HCT116 (cell line): ENCODE data around the gene SAMMSON.

Source experiments
- EZH2 ChIP-seq: fragments of 200-600 bp; sonication (generic); IDR thresholded peaks from 2 replicates; pipeline ENCODE4 v1.6.1; 2017; ENCODE audit warnings: antibody characterized with exemption, mixed run types
- EZH2phosphoT487 ChIP-seq: fragments of 200-600 bp; IDR thresholded peaks from 2 replicates; pipeline ENCODE4 v1.6.1; 2018; ENCODE audit warnings: antibody characterized with exemption, borderline replicate concordance
- JUND ChIP-seq: IDR thresholded peaks from 2 replicates; pipeline ENCODE4 v1.6.1; 2012
- MAX ChIP-seq: IDR thresholded peaks from 2 replicates; pipeline ENCODE4 v1.6.1; 2012
- POLR2A ChIP-seq: IDR thresholded peaks from 2 replicates; pipeline ENCODE4 v1.7.0; 2011; ENCODE audit warnings: borderline replicate concordance; ENCODE audit not compliant: insufficient read depth, insufficient read length; ENCODE audit errors: extremely low read depth
- POLR2AphosphoS5 ChIP-seq: IDR thresholded peaks from 2 replicates; pipeline ENCODE4 v1.6.1; 2011; ENCODE audit warnings: mild to moderate bottlenecking, low read depth, low read length, moderate library complexity
- SP1 ChIP-seq: IDR thresholded peaks from 2 replicates; pipeline ENCODE4 v1.6.1; 2012; ENCODE audit warnings: low read depth
- YY1 ChIP-seq: IDR thresholded peaks from 2 replicates; pipeline ENCODE4 v1.6.1; 2011; ENCODE audit warnings: low read length, low read depth, moderate library complexity, mild to moderate bottlenecking; ENCODE audit not compliant: insufficient replicate concordance; ENCODE audit errors: extremely low read depth
- TF ChIP-seq, protein P1 (sequence below), 3 experiments: fragments of 200-600 bp in 1 of 3; sonication (generic) in 1 of 3; IDR thresholded peaks in 2 of 3; conservative IDR thresholded peaks in 1 of 3; 2 replicates each; pipeline ENCODE4 v1.5.1; 2012 to 2017; ENCODE audit warnings: low read depth in 2 of 3, low read length in 2 of 3, antibody characterized with exemption in 1 of 3, borderline replicate concordance in 1 of 3, control low read depth in 1 of 3, mild to moderate bottlenecking in 1 of 3, mixed read lengths in 1 of 3, mixed run types in 1 of 3, moderate library complexity in 1 of 3; ENCODE audit not compliant: insufficient read depth in 1 of 3
- TF ChIP-seq, protein P2 (sequence below): IDR thresholded peaks from 2 replicates; pipeline ENCODE4 v1.6.1; 2012

GRCh38 chr3:69999140-70000027, at the start of gene SAMMSON:
- TF ChIP-seq EZH2 (no peak), YY1 (no peak), POLR2AphosphoS5 (no peak), SP1 (no peak), JUND (no peak), POLR2A (no peak), EZH2phosphoT487 (no peak), MAX (no peak)
- TF ChIP-seq, protein P1, sequence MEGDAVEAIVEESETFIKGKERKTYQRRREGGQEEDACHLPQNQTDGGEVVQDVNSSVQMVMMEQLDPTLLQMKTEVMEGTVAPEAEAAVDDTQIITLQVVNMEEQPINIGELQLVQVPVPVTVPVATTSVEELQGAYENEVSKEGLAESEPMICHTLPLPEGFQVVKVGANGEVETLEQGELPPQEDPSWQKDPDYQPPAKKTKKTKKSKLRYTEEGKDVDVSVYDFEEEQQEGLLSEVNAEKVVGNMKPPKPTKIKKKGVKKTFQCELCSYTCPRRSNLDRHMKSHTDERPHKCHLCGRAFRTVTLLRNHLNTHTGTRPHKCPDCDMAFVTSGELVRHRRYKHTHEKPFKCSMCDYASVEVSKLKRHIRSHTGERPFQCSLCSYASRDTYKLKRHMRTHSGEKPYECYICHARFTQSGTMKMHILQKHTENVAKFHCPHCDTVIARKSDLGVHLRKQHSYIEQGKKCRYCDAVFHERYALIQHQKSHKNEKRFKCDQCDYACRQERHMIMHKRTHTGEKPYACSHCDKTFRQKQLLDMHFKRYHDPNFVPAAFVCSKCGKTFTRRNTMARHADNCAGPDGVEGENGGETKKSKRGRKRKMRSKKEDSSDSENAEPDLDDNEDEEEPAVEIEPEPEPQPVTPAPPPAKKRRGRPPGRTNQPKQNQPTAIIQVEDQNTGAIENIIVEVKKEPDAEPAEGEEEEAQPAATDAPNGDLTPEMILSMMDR (IDR thresholded peaks at IDR 0.05 in 2 of 3, conservative IDR thresholded peaks at IDR 0.05 in 1 of 3; ENCODE audit: borderline replicate concordance in 1 of 3, insufficient read depth in 1 of 3, low read depth in 2 of 3, low read length in 2 of 3) = no peak
- TF ChIP-seq, protein P2, sequence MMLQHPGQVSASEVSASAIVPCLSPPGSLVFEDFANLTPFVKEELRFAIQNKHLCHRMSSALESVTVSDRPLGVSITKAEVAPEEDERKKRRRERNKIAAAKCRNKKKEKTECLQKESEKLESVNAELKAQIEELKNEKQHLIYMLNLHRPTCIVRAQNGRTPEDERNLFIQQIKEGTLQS = no peak
